H9 (cell line): ENCODE measurements around the gene FAM53C. TPM values are rescaled to one million over a fixed set of nuclear protein-coding genes. Genes with fewer than 3 reads are reported as not detected.

Experiments used
- DNase-seq: peaks from one replicate; pipeline ENCODE4 v3.0.0-alpha.2; 2017
- H2AFZ ChIP-seq: one replicate; pipeline ENCODE4 v1.6.1; 2013; ENCODE audit warnings: mild to moderate bottlenecking, low read length, control low read depth, moderate library complexity
- H2AK5ac ChIP-seq: 2 replicates; pipeline ENCODE4 v1.6.1; 2013; ENCODE audit warnings: low read length, control low read depth, mixed read lengths; ENCODE audit not compliant: insufficient read length
- H2BK120ac ChIP-seq: one replicate; pipeline ENCODE4 v1.6.1; 2013; ENCODE audit warnings: low read depth, mild to moderate bottlenecking, low read length, control low read depth, inconsistent platforms; ENCODE audit not compliant: poor library complexity, severe bottlenecking
- H2BK12ac ChIP-seq: 2 replicates; pipeline ENCODE4 v1.6.1; 2013; ENCODE audit warnings: low read length, control low read depth, mixed read lengths, low read depth; ENCODE audit not compliant: insufficient read length
- H2BK15ac ChIP-seq: 2 replicates; pipeline ENCODE4 v1.6.1; 2013; ENCODE audit warnings: low read depth, low read length, control low read depth
- H2BK20ac ChIP-seq: one replicate; pipeline ENCODE4 v1.6.1; 2013; ENCODE audit warnings: low read depth, mild to moderate bottlenecking, low read length, control low read depth, inconsistent platforms; ENCODE audit not compliant: poor library complexity, severe bottlenecking
- H2BK5ac ChIP-seq: 2 replicates; pipeline ENCODE4 v1.6.1; 2013; ENCODE audit warnings: low read length, control low read depth, mixed read lengths; ENCODE audit not compliant: insufficient read length
- H3K14ac ChIP-seq: 2 replicates; pipeline ENCODE4 v1.6.1; 2013; ENCODE audit warnings: low read length, control low read depth; ENCODE audit not compliant: insufficient read depth
- H3K18ac ChIP-seq: 2 replicates; pipeline ENCODE4 v1.6.1; 2013; ENCODE audit warnings: low read depth, mild to moderate bottlenecking, mixed read lengths, low read length, control low read depth; ENCODE audit not compliant: insufficient read length
- H3K23ac ChIP-seq: 2 replicates; pipeline ENCODE4 v1.6.1; 2013; ENCODE audit warnings: low read length, control low read depth, mixed read lengths, low read depth; ENCODE audit not compliant: insufficient read length
- H3K23me2 ChIP-seq: 2 replicates; pipeline ENCODE4 v1.6.1; 2013; ENCODE audit warnings: low read depth, mild to moderate bottlenecking, mixed read lengths, low read length, control low read depth; ENCODE audit not compliant: insufficient read length, poor library complexity, severe bottlenecking
- H3K27ac ChIP-seq: 2 replicates; pipeline ENCODE4 v1.5.1; 2013; ENCODE audit warnings: low read length, control low read depth, mixed read lengths, low read depth; ENCODE audit not compliant: insufficient read length
- H3K27me3 ChIP-seq: 2 replicates; pipeline ENCODE4 v1.6.1; 2013; ENCODE audit warnings: low read length, control low read depth, inconsistent platforms; ENCODE audit not compliant: insufficient read depth
- H3K4ac ChIP-seq: 2 replicates; pipeline ENCODE4 v1.6.1; 2013; ENCODE audit warnings: low read depth, mild to moderate bottlenecking, control low read depth, inconsistent platforms, low read length, moderate library complexity
- H3K4me1 ChIP-seq: 2 replicates; pipeline ENCODE4 v1.6.1; 2013; ENCODE audit warnings: low read length, control low read depth, inconsistent platforms; ENCODE audit not compliant: insufficient read depth
- H3K4me2 ChIP-seq: 2 replicates; pipeline ENCODE4 v1.6.1; 2013; ENCODE audit warnings: low read length, control low read depth, mixed read lengths; ENCODE audit not compliant: insufficient read length, insufficient read depth
- H3K56ac ChIP-seq: 2 replicates; pipeline ENCODE4 v1.6.1; 2013; ENCODE audit warnings: low read depth, mild to moderate bottlenecking, mixed read lengths, low read length, control low read depth; ENCODE audit not compliant: insufficient read length
- H3K79me1 ChIP-seq: 2 replicates; pipeline ENCODE4 v1.6.1; 2013; ENCODE audit warnings: low read depth, mild to moderate bottlenecking, moderate library complexity, low read length, control low read depth, inconsistent platforms; ENCODE audit not compliant: insufficient read depth, poor library complexity, severe bottlenecking
- H3K79me2 ChIP-seq: 2 replicates; pipeline ENCODE4 v1.6.1; 2013; ENCODE audit warnings: low read length, control low read depth, inconsistent platforms; ENCODE audit not compliant: insufficient read depth
- H3K9ac ChIP-seq: 2 replicates; pipeline ENCODE4 v1.6.1; 2013; ENCODE audit warnings: low read length, control low read depth, mixed read lengths; ENCODE audit not compliant: insufficient read length; ENCODE audit errors: extremely low read depth
- H3K9me3 ChIP-seq: one replicate; pipeline ENCODE4 v1.6.1; 2013; ENCODE audit warnings: low read depth, low read length, inconsistent platforms; ENCODE audit not compliant: control insufficient read depth
- H3T11ph ChIP-seq: one replicate; pipeline ENCODE4 v1.6.1; 2013; ENCODE audit warnings: mild to moderate bottlenecking, low read length, control low read depth, inconsistent platforms
- H4K20me1 ChIP-seq: one replicate; pipeline ENCODE4 v1.6.1; 2013; ENCODE audit not compliant: control insufficient read depth, insufficient read length, insufficient read depth
- H4K5ac ChIP-seq: 2 replicates; pipeline ENCODE4 v1.6.1; 2013; ENCODE audit warnings: low read depth, mild to moderate bottlenecking, mixed read lengths, low read length, control low read depth; ENCODE audit not compliant: insufficient read length
- H4K8ac ChIP-seq: replicated peaks from 2 replicates; pipeline ENCODE4 v1.6.1; 2013; ENCODE audit warnings: low read length, control low read depth, mixed read lengths, low read depth; ENCODE audit not compliant: insufficient read length
- H4K91ac ChIP-seq: 2 replicates; pipeline ENCODE4 v1.6.1; 2013; ENCODE audit warnings: low read depth, mild to moderate bottlenecking, moderate library complexity, mixed read lengths, low read length, control low read depth; ENCODE audit not compliant: insufficient read length
- H3K27ac Mint-ChIP-seq, 3 experiments: 2 replicates in 2 of 3; 3 replicates in 1 of 3; pipeline ENCODE4 v1.8.0; 2020 to 2021; ENCODE audit warnings: mixed read lengths in 3 of 3, mild to moderate bottlenecking in 1 of 3, moderate library complexity in 1 of 3
- H3K27me3 Mint-ChIP-seq: 2 replicates; pipeline ENCODE4 v1.8.0; 2021; ENCODE audit warnings: low read depth, mild to moderate bottlenecking, moderate library complexity, mixed read lengths
- H3K36me3 Mint-ChIP-seq, 3 experiments: 2 replicates in 2 of 3; 3 replicates in 1 of 3; pipeline ENCODE4 v1.8.0; 2020 to 2021; ENCODE audit warnings: low read depth in 3 of 3, mixed read lengths in 3 of 3; ENCODE audit not compliant: insufficient read depth in 1 of 3
- H3K4me1 Mint-ChIP-seq, 2 experiments: 2 replicates each; pipeline ENCODE4 v1.8.0; 2020; ENCODE audit warnings: mixed read lengths in 2 of 2
- H3K4me3 Mint-ChIP-seq, 2 experiments: 2 replicates in 1 of 2; 3 replicates in 1 of 2; pipeline ENCODE4 v1.8.0; 2020 to 2021; ENCODE audit warnings: mild to moderate bottlenecking in 2 of 2, mixed read lengths in 2 of 2, moderate library complexity in 1 of 2
- H3K9me3 Mint-ChIP-seq, 2 experiments: 2 replicates in 1 of 2; 3 replicates in 1 of 2; pipeline ENCODE4 v1.8.0; 2020; ENCODE audit warnings: mild to moderate bottlenecking in 2 of 2, mixed read lengths in 2 of 2, moderate library complexity in 1 of 2
- WGBS: extraction: QIAGEN DNeasy Blood & Tissue Kit; methylation state at CpG from one replicate; pipeline ENCODE4 v1.1.7; 2013; ENCODE audit warnings: missing lambda C conversion rate, low lambda C conversion rate, mixed read lengths; ENCODE audit not compliant: insufficient read length; ENCODE audit errors: extremely low coverage; 5-methylcytosine and 5-hydroxymethylcytosine counted together
- total RNA-seq: library from RNA; stranded (reverse); gene quantifications from 2 replicates; pipeline ENCODE4 v1.2.1, GENCODE V29; 2021
- TF ChIP-seq, protein P1 (sequence below): fragments of 200-600 bp; sonication (generic); conservative IDR thresholded peaks from 3 replicates; pipeline ENCODE4 v1.8.0; 2021; ENCODE audit warnings: antibody characterized with exemption, mild to moderate bottlenecking

The FAM53C gene
- total RNA-seq, 1 experiment from 2014 or later, result 59.6 TPM

- no peak overlapping the region for H2AFZ ChIP-seq
Observed at GRCh38 chr5:138371454-138371853, 33.4 kb downstream of the FAM53C start.

More at GRCh38 chr5:138371454-138371853, 33.4 kb downstream of the FAM53C start:
- H3K36me3 Mint-ChIP-seq, result peaks cover 10 to 27% (median 20%) of the 10 kb centered on the region in 3 experiments; a peak in 6 of 7 replicates
- Histone ChIP-seq H3K23ac (no peak overlapping the region), H3K14ac (no peak overlapping the region), H2BK12ac (no peak overlapping the region), H3K9me3 (no peaks in the 10 kb centered on the region), H2BK120ac (no peak overlapping the region), H4K8ac (no peak overlapping the region), H3K4me1 (no peaks in the 10 kb centered on the region), H4K20me1 (no peaks in the 10 kb centered on the region), H3K27ac (no peak overlapping the region), H3K18ac (no peak overlapping the region), H2BK5ac (no peak overlapping the region), H2BK15ac (no peak overlapping the region), H3K9ac (no peak overlapping the region), H3K4ac (no peak overlapping the region), H2AK5ac (no peak overlapping the region), H2BK20ac (no peak overlapping the region), H3T11ph (no peak overlapping the region), H3K27me3 (no peaks in the 10 kb centered on the region), H3K56ac (no peak overlapping the region), H4K5ac (no peak overlapping the region), H3K4me2 (no peak overlapping the region), H3K23me2 (no peaks in the 10 kb centered on the region), H3K79me1 (peaks cover 8% of the 10 kb centered on the region), H4K91ac (no peak overlapping the region), H3K79me2 (peaks cover 6% of the 10 kb centered on the region; the same call in 1 of the 2 replicates)
- H3K9me3 Mint-ChIP-seq, result no peaks in the 10 kb centered on the region
- no peaks in the 10 kb centered on the region for H3K27me3 Mint-ChIP-seq
- no CpG with 5 or more reads among the region's 2 CpGs for WGBS
- no peak overlapping the region; a peak in 1 of 7 replicates for H3K27ac Mint-ChIP-seq
- TF ChIP-seq, protein P1, sequence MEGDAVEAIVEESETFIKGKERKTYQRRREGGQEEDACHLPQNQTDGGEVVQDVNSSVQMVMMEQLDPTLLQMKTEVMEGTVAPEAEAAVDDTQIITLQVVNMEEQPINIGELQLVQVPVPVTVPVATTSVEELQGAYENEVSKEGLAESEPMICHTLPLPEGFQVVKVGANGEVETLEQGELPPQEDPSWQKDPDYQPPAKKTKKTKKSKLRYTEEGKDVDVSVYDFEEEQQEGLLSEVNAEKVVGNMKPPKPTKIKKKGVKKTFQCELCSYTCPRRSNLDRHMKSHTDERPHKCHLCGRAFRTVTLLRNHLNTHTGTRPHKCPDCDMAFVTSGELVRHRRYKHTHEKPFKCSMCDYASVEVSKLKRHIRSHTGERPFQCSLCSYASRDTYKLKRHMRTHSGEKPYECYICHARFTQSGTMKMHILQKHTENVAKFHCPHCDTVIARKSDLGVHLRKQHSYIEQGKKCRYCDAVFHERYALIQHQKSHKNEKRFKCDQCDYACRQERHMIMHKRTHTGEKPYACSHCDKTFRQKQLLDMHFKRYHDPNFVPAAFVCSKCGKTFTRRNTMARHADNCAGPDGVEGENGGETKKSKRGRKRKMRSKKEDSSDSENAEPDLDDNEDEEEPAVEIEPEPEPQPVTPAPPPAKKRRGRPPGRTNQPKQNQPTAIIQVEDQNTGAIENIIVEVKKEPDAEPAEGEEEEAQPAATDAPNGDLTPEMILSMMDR, result no peak
- no peak for DNase-seq
- no peaks in the 10 kb centered on the region; a peak in 1 of 4 replicates for H3K4me1 Mint-ChIP-seq
- H3K4me3 Mint-ChIP-seq, result no peak overlapping the region
